HL-60 (cell line): ENCODE measurements around the gene WDR27.

ENCODE experiments used
- DNase-seq, 2 experiments: peaks; one replicate each; pipeline ENCODE4 v3.0.0-alpha.2; 2010 to 2020; ENCODE audit warnings: low read depth in 1 of 2, low spot score in 1 of 2
- H3K27ac ChIP-seq: fragments of 250-450 bp; sonication (Bioruptor Pico); replicated peaks from 2 replicates; pipeline ENCODE4 v1.5.1; 2020; ENCODE audit warnings: mild to moderate bottlenecking, moderate library complexity
- H3K27me3 ChIP-seq: fragments of 250-450 bp; sonication (Bioruptor Pico); 2 replicates; pipeline ENCODE4 v1.5.1; 2021; ENCODE audit warnings: mild to moderate bottlenecking, moderate library complexity; ENCODE audit not compliant: insufficient read depth, poor library complexity, severe bottlenecking
- H3K4me3 ChIP-seq: replicated peaks from 2 replicates; pipeline ENCODE4 v1.5.1; 2011; ENCODE audit warnings: mild to moderate bottlenecking, control low read depth, low read length; ENCODE audit not compliant: insufficient read depth
- CTCF ChIP-seq: IDR thresholded peaks from one replicate; pipeline ENCODE4 v1.5.1; 2011; ENCODE audit warnings: low read length, control low read depth, inconsistent platforms; ENCODE audit not compliant: insufficient read depth
- GABPA ChIP-seq: IDR thresholded peaks from 2 replicates; pipeline ENCODE4 v1.6.1; 2012; ENCODE audit warnings: low read depth
- POLR2AphosphoS5 ChIP-seq: IDR thresholded peaks from 2 replicates; pipeline ENCODE4 v1.6.1; 2012; ENCODE audit warnings: low read depth
- REST ChIP-seq: IDR thresholded peaks from 2 replicates; pipeline ENCODE4 v1.6.1; 2012; ENCODE audit warnings: low read depth; ENCODE audit not compliant: insufficient replicate concordance
- SPI1 ChIP-seq: IDR thresholded peaks from 2 replicates; pipeline ENCODE4 v1.6.1; 2012; ENCODE audit warnings: low read depth, mild to moderate bottlenecking, borderline replicate concordance

Gene WDR27

GRCh38 chr6:169415179-169415578 is 286.6 kb downstream of the WDR27 start:
- DNase-seq = no peak
- H3K27me3 ChIP-seq = no peaks in the 10 kb centered on the region
- TF ChIP-seq REST (no peak), POLR2AphosphoS5 (no peak), SPI1 (no peak), CTCF (no peak), GABPA (no peak)
- H3K4me3 ChIP-seq = no peak overlapping the region
- H3K27ac ChIP-seq = no peak overlapping the region

- H3K4me3 ChIP-seq = no peak overlapping the region
- H3K27ac ChIP-seq = no peak overlapping the region
- H3K27me3 ChIP-seq = no peaks in the 10 kb centered on the region
- peak in 1 of 2 experiments; percentile 39 for DNase-seq
- no peak for TF ChIP-seq CTCF
- no peak for TF ChIP-seq POLR2AphosphoS5
- no peak for TF ChIP-seq GABPA
- no peak for TF ChIP-seq SPI1
- no peak for TF ChIP-seq REST
Measured at GRCh38 chr6:169411722-169412121, 290.1 kb downstream of the WDR27 start.

GRCh38 chr6:169411296-169411695 is 290.5 kb downstream of the WDR27 start:
- DNase-seq = no peak
- H3K4me3 ChIP-seq = no peak overlapping the region
- TF ChIP-seq SPI1 (no peak), POLR2AphosphoS5 (no peak), GABPA (no peak), CTCF (no peak), REST (no peak)
- H3K27me3 ChIP-seq = no peaks in the 10 kb centered on the region
- no peak overlapping the region for H3K27ac ChIP-seq
